CD4-positive, alpha-beta T cell treated with Interleukin-1 beta for 1 hour (primary cell): ENCODE measurements around the gene BAIAP2.

ENCODE experiments used
- DNase-seq, 2 donors: peaks; one replicate each; pipeline ENCODE4 v3.0.0-alpha.2; 2020 to 2022

BAIAP2 gene, protein sequence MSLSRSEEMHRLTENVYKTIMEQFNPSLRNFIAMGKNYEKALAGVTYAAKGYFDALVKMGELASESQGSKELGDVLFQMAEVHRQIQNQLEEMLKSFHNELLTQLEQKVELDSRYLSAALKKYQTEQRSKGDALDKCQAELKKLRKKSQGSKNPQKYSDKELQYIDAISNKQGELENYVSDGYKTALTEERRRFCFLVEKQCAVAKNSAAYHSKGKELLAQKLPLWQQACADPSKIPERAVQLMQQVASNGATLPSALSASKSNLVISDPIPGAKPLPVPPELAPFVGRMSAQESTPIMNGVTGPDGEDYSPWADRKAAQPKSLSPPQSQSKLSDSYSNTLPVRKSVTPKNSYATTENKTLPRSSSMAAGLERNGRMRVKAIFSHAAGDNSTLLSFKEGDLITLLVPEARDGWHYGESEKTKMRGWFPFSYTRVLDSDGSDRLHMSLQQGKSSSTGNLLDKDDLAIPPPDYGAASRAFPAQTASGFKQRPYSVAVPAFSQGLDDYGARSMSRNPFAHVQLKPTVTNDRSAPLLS

DNA sequence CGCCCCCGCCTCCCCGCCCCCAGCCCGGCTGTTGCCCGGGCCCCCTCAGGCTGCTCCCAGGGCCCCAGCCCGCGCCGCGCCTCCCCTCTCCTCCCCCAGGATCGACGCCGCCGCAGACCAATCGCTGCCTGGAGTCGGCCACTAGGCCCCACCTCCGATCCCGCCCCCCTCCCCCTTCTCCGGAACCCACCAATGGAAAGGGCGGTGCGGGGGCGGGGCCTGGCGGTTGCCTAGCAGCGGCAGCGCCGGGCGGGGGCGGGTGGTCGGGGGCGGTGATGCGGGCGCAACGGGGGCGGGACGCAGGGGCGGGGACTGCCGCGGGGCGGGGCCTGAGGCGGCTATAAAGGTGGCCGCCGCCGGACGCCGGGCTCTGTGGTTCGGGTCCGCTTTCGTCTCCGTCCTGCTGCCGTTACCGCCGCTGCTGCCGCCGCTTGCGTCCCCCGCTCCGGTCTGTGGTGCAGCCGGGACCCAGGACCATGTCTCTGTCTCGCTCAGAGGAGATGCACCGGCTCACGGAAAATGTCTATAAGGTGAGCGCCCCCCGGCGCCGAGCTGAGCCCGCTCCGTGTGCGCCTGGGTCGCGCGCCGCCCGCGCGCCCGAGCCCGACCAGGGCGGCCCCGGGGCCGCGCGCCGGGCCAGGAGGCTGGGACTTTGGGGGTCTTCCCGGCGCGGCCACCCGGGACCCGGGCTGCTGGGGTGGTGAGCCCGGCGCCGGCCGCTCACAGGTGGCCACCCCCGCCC, at the start of gene BAIAP2:
BAIAP2 (plus strand) TSS at position 373 of the 742 bp plus-strand sequence; CDS start at position 477, 104 bp downstream.
- peak; percentile 95 to 96 for DNase-seq

DNA sequence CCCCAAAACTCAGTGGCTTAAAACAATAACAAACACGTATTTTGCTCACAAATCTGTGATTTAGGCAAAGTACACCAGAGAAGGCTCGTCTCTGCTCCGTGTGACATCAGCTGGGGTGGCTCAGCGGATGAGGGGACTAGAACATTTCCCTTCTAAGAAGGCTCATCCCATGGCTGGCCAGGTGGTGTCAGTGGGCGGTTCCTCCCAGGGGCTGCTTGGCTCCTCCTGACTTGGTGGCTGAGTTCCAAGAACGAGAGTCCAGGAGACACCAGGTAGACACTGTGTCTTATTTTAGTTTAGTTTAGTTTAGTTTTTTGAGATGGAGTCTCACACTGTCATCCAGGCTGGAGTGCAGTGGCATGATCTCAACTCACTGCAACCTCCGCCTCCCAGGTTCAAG, 48.9 kb upstream of the BAIAP2 start:
- DNase-seq = no peak

DNA sequence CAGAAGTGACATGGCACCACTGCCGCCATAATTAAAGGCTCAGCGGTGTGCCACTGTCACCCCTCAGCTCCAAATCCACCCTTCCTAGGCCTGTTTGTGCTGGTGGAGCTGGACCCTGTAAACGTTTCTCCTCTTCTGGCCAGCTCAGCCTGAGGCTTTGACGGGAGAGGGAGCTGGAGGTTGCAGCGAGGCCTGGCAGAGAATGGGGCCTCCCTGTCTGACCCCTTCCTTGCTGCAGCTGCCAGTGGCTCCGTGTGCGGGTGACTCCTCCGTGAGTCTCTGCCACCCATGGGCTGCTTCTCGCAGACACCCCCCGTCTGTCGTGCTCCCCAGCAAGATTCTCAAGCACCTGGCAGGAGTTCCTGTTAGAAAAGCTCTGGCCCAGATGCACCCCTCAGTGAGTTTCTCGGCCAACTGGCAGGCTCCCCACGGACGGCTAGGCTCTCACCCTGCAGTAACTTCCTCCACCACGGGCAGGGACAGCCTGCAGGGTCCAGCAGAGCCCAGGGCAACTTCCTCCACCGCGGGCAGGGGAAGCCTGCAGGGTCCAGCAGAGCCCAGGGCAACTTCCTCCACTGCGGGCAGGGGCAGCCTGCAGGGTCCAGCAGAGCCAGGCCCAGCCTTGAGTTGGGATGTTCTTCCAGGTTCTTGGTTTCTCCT, 48.0 kb upstream of the BAIAP2 start:
- DNase-seq = peak in 1 of 2 donors; percentile 41

GRCh38 chr17:80987941-80988461, 47.0 kb upstream of the BAIAP2 start:
- DNase-seq = no peak

- DNase-seq = no peak
These were observed 45.4 kb upstream of the BAIAP2 start for GRCh38 chr17:80989586-80989913.

DNA sequence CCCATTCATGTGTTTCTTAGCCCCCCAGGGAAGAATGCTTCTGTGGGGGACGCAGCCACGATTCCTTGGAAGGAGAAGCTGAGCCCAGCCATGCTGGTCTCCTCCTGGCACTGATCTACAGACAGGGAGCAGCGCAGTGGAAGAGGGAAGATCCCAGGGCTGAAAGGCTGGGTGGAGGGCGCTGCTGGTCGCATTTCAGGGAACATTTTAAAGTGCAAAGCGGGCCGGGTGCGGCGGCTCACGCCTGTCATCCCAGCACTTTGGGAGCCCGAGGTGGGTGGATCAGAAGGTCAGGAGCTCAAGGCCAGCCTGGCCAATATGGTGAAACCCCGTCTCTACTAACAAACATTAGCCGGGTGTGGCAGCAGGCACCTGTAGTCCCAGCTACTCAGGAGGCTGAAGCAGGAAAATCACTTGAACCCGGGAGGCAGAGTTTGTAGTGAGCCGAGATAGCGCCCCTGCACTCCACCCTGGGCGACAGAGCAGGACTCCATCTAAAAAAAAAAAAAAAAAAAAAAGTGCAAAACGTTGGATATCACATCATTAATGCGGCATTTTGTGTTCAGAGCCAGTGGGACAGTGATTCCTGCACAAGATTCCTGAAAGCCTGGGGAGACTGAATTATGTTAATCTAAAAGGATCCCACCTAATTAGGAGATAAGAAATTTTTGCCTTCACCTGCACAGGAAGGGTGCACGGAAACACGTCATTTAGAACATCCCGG, 43.9 kb upstream of the BAIAP2 start:
- no peak for DNase-seq

DNA sequence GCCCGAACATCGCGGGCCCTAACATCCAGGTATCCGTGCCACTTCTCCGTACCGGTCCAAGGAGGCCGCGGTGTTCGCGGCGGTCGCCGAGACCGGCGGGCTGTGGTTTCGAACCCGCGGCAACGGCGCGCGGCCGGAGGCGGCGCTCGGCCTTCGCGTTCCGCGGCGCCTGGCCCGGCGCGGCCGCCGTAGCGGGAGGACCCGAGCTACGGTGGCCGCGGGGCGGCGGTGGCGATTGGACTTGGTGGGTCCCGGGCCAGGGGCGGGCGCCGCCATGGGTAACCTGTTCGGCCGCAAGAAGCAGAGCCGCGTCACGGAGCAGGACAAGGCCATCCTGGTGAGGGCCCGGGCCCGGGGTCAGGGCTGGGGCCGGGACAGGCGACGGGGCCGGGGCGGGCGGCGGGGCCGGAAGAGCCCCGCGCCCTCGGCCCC, 43.3 kb upstream of the BAIAP2 start, which contains the start of gene CHMP6:
CHMP6 (plus strand) TSS at position 197 of the 432 bp plus-strand sequence; CDS start at position 275, 78 bp downstream.
- peak; percentile 74 to 78 for DNase-seq

- DNase-seq = no peak
These were observed 42.6 kb upstream of the BAIAP2 start for GRCh38 chr17:80992077-80992947.

GRCh38 chr17:80992948-80993624, 41.9 kb upstream of the BAIAP2 start:
- DNase-seq = no peak

DNA sequence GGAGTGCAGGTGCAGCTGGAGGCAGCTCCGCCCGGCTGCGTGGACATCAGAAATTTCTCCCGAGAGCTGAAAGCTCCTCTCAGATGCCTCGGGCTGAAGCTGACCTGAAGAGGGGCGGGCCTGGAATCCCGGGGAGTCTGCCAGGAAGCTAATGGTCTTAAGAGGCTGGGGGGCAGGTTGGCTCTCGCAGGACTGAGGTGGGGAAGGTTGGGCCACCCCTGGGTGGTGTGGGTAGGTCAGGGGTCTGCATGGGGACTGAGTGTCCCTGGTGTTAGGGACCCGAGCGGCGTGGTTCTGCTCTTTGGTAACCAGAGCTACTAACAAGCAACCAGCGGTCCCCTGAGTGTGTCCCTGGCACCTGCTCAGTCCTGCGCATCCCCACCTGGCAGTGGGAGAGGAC, 39.8 kb upstream of the BAIAP2 start:
- no peak for DNase-seq

DNA sequence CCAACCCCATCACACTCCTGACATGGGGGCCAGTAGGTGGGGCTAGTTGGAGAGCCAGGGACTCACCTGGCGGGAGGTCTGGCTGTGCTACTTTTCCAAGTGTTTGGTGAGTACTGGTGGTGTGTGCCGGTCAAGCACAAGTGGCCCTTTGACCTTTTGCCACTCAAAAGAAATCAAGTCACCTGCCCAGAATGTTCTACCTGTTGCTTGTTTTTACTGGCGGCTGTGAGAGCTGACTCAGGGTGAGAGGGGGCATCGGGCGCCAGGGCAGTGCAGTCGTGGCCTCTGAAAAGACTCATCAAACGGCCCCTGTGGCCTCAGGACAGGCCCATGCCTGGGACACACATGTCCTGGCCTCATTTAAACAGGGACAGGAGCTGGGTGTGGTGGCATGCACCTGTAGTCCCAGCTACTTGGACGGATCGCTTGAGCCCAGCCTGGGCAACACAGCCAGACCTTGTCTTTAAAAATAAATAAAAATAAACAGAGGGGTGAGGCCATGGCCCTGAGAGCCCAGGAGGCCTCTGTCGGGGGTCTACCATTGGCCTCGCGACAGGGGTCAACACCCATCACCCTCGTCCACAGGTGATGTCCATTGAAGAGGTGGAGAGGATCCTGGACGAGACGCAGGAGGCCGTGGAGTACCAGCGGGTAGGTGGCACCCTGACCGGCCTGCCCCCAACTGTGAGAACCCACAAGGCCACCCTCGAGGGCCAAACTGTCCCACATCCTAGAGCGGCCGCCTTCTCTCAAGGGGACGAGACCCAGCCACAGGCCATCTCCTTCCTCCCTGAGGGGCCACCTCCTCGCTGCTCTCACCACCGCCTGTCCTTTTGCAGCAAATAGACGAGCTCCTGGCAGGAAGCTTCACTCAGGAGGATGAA, 38.3 kb upstream of the BAIAP2 start:
- DNase-seq = no peak

- no peak for DNase-seq
These were observed 37.4 kb upstream of the BAIAP2 start for GRCh38 chr17:80997424-80998117.

- DNase-seq = no peak
These were observed 36.7 kb upstream of the BAIAP2 start for GRCh38 chr17:80998118-80998747.

DNA sequence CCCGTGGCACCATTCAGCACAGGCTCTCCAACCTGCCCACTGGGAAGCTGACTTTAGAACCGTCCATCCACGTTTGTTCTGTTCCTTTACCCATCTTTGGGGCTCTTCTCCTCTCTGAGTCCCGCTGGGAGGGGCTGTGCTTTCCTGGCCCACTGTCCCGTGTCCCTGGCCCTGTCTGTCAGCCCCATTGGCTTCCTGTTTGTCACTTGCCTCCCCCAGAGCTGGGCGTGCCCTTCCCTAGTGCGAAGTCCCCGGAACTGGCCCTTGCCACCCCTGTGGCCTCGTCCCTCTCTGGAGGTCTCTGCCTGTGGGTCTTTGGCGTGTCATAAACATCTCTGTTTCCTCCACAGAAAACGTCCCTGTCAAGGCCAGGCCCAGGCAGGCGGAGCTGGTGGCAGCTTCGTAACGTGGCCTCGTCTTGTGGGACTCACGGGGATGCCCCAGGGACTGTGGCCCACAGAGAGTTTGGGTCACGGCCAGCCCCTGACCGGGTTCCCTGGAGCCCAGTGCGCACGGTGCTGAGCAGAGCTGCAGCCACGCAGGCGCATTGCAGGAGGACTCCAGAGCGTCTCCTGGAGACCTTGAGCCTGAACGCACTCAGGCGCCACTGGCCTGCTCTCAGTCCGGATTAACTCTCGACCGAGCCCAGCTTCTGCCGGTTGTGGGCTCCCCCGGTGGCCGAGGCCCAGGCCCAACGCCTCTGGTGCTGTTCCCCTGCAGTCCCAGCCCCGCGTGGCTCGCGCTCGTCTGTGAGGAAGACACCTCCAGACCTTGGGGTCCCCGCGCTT, 36.0 kb upstream of the BAIAP2 start:
- no peak for DNase-seq

DNA sequence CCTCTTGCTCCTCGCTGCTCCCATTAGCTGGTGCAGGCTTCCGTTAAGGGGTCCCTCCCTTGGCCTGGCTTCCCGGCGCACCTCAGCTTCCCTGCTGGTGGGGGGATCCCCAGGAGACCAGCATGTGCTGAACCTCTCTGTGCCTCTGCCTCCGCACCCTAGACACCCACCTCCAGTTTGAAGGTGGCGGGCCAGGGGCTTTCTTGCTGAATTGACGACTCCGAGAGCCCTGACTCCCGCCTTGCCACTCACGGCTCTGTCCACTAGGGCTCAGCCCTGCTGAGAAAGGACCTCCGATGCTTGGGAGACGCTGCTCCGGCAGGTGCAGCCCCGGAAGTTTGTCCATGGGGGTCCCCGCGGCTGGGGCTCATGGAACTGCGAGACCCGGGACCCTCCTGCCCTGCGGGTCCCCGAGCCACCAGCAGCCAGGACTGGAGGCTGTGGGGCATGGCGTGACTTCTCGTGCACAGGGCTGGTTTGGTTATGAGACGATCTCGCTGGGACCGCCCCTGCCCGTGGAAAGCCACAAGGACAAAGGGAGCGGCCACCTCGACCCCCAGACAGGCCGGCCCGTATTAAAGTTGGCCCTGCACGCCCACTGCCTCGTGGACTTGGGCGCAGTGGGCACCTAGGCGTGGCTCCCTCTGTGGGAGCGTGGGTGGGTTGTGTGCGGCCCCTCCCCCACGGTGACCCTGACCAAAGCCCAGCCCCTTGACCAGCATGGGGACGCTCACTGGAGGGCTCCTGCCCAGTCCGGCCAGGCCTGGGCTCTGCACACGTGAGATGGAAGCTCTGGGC, 35.2 kb upstream of the BAIAP2 start:
- no peak for DNase-seq

GRCh38 chr17:81000334-81000630, 34.7 kb upstream of the BAIAP2 start:
- DNase-seq = no peak
